Nephron progenitor cell (in vitro differentiated cells): ENCODE data around the gene ZNF500.
A peak's percentile ranks its signal among the peaks of the same experiment; 100 is the strongest.

Experiments used
- DNase-seq: peaks from one replicate; pipeline ENCODE4 v3.0.0; 2021
- H3K27ac Mint-ChIP-seq: 2 replicates; pipeline ENCODE4 v1.8.0; 2021; ENCODE audit warnings: mild to moderate bottlenecking, moderate library complexity, mixed read lengths
- H3K27me3 Mint-ChIP-seq: 2 replicates; pipeline ENCODE4 v1.8.0; 2021; ENCODE audit warnings: mild to moderate bottlenecking, low read depth, mixed read lengths; ENCODE audit not compliant: poor library complexity
- H3K36me3 Mint-ChIP-seq: 2 replicates; pipeline ENCODE4 v1.8.0; 2021; ENCODE audit warnings: low read depth, mixed read lengths
- H3K4me1 Mint-ChIP-seq: 2 replicates; pipeline ENCODE4 v1.8.0; 2021; ENCODE audit warnings: mixed read lengths
- H3K4me3 Mint-ChIP-seq: 2 replicates; pipeline ENCODE4 v1.8.0; 2021; ENCODE audit warnings: mild to moderate bottlenecking, moderate library complexity, mixed read lengths
- H3K9me3 Mint-ChIP-seq: 2 replicates; pipeline ENCODE4 v1.8.0; 2021; ENCODE audit warnings: mild to moderate bottlenecking, moderate library complexity, mixed read lengths
- CTCF ChIP-seq: fragments of 200-600 bp; sonication (generic); IDR thresholded peaks from 2 replicates; pipeline ENCODE4 v1.5.0; 2021; ENCODE audit warnings: antibody characterized with exemption

ZNF500 gene

GRCh38 chr16:4723071-4723767 is 43.7 kb downstream of the ZNF500 start:
- Mint-ChIP-seq H3K36me3 (peaks cover 25% of the 10 kb centered on the region), H3K9me3 (no peaks in the 10 kb centered on the region), H3K4me3 (no peak overlapping the region), H3K27me3 (no peaks in the 10 kb centered on the region), H3K27ac (peak overlapping the region; percentile 5), H3K4me1 (no peaks in the 10 kb centered on the region)
- DNase-seq, result no peak
- TF ChIP-seq CTCF, result no peak

- TF ChIP-seq CTCF, result no peak
- Mint-ChIP-seq H3K27me3 (no peaks in the 10 kb centered on the region), H3K4me3 (no peak overlapping the region), H3K4me1 (no peaks in the 10 kb centered on the region), H3K36me3 (peaks cover 14% of the 10 kb centered on the region), H3K9me3 (no peaks in the 10 kb centered on the region), H3K27ac (no peak overlapping the region)
- DNase-seq, result no peak
Measured at GRCh38 chr16:4718466-4718865, 48.5 kb downstream of the ZNF500 start.

- H3K36me3 Mint-ChIP-seq, result peaks cover 29% of the 10 kb centered on the region
- H3K4me3 Mint-ChIP-seq, result no peak overlapping the region
Measured at GRCh38 chr16:4714996-4715395, 52.0 kb downstream of the ZNF500 start.

GRCh38 chr16:4713663-4714501 is 53.1 kb downstream of the ZNF500 start:
- no peaks in the 10 kb centered on the region for H3K9me3 Mint-ChIP-seq
- TF ChIP-seq CTCF, result no peak
- H3K36me3 Mint-ChIP-seq, result peaks cover 38% of the 10 kb centered on the region
- H3K4me1 Mint-ChIP-seq, result no peaks in the 10 kb centered on the region
- no peaks in the 10 kb centered on the region for H3K27me3 Mint-ChIP-seq
- no peak overlapping the region for H3K27ac Mint-ChIP-seq
- no peak for DNase-seq
- no peak overlapping the region for H3K4me3 Mint-ChIP-seq

More at GRCh38 chr16:4714996-4715395, 52.0 kb downstream of the ZNF500 start:
- Mint-ChIP-seq H3K27ac (peak overlapping the region; percentile 50), H3K27me3 (no peaks in the 10 kb centered on the region), H3K4me1 (no peaks in the 10 kb centered on the region), H3K9me3 (no peaks in the 10 kb centered on the region)
- TF ChIP-seq CTCF, result no peak
- DNase-seq, result no peak

GRCh38 chr16:4709481-4709880 is 57.5 kb downstream of the ZNF500 start:
- no peaks in the 10 kb centered on the region for H3K9me3 Mint-ChIP-seq
- peaks cover 66% of the 10 kb centered on the region for H3K36me3 Mint-ChIP-seq
- H3K27ac Mint-ChIP-seq, result no peak overlapping the region
- H3K4me1 Mint-ChIP-seq, result peaks cover 29% of the 10 kb centered on the region
- no peak for TF ChIP-seq CTCF
- H3K27me3 Mint-ChIP-seq, result no peaks in the 10 kb centered on the region
- H3K4me3 Mint-ChIP-seq, result no peak overlapping the region
- DNase-seq, result no peak
